IPS-11a (cell line): Measurements from ENCODE around the gene MCU.

Experiments used
- H3K4me3 ChIP-seq: one replicate; pipeline ENCODE4 v1.5.1; 2013; ENCODE audit warnings: low read depth, low read length, control low read depth

Gene MCU

GRCh38 chr10:72928798-72929197 lies 236.9 kb downstream of the MCU start:
- H3K4me3 ChIP-seq, result no peak overlapping the region

- no peak overlapping the region for H3K4me3 ChIP-seq
Observed at GRCh38 chr10:72930276-72930675, 238.3 kb downstream of the MCU start.

- H3K4me3 ChIP-seq, result no peak overlapping the region
Observed at GRCh38 chr10:72932259-72933015, 240.5 kb downstream of the MCU start.

GRCh38 chr10:72935361-72935760 lies 243.4 kb downstream of the MCU start:
- H3K4me3 ChIP-seq, result no peak overlapping the region
